Endodermal cell (in vitro differentiated cells): ENCODE measurements around the gene P3H1. TPM values are rescaled to one million over a fixed set of nuclear protein-coding genes. Genes with fewer than 3 reads are reported as not detected.

Experiments used
- DNase-seq: peaks from one replicate; pipeline ENCODE4 v3.0.0-alpha.2; 2017
- H3K27ac ChIP-seq: 2 replicates; pipeline ENCODE4 v1.5.1; 2013; ENCODE audit warnings: mild to moderate bottlenecking, low read depth, low read length, moderate library complexity
- H3K27me3 ChIP-seq: 2 replicates; pipeline ENCODE4 v1.6.1; 2013; ENCODE audit warnings: mild to moderate bottlenecking, low read length, moderate library complexity; ENCODE audit not compliant: insufficient read depth, control insufficient read depth, poor library complexity, severe bottlenecking
- H3K36me3 ChIP-seq: 2 replicates; pipeline ENCODE4 v1.7.0; 2013; ENCODE audit warnings: mild to moderate bottlenecking, low read length, moderate library complexity; ENCODE audit not compliant: control insufficient read depth, insufficient read depth
- H3K4me1 ChIP-seq: one replicate; pipeline ENCODE4 v1.7.0; 2013; ENCODE audit warnings: low read length; ENCODE audit not compliant: control insufficient read depth, insufficient read depth
- H3K4me3 ChIP-seq: 2 replicates; pipeline ENCODE4 v1.5.1; 2013; ENCODE audit warnings: mild to moderate bottlenecking, low read length, moderate library complexity
- H3K9ac ChIP-seq: 2 replicates; pipeline ENCODE4 v1.6.1; 2013; ENCODE audit warnings: mild to moderate bottlenecking, low read length, moderate library complexity; ENCODE audit not compliant: poor library complexity, severe bottlenecking; ENCODE audit errors: extremely low read depth
- H3K9me3 ChIP-seq: 2 replicates; pipeline ENCODE4 v1.6.1; 2013; ENCODE audit warnings: mild to moderate bottlenecking, low read length, moderate library complexity; ENCODE audit not compliant: control insufficient read depth
- H3K27ac Mint-ChIP-seq: 2 replicates; pipeline ENCODE4 v1.8.0; 2020; ENCODE audit warnings: mixed read lengths
- H3K27me3 Mint-ChIP-seq: 2 replicates; pipeline ENCODE4 v1.8.0; 2021; ENCODE audit warnings: mild to moderate bottlenecking, mixed read lengths; ENCODE audit not compliant: insufficient read depth
- H3K36me3 Mint-ChIP-seq: 2 replicates; pipeline ENCODE4 v1.8.0; 2020; ENCODE audit warnings: low read depth, mixed read lengths
- H3K4me1 Mint-ChIP-seq: 2 replicates; pipeline ENCODE4 v1.8.0; 2020; ENCODE audit warnings: mixed read lengths
- H3K4me3 Mint-ChIP-seq: 2 replicates; pipeline ENCODE4 v1.8.0; 2020; ENCODE audit warnings: mild to moderate bottlenecking, moderate library complexity, mixed read lengths
- H3K9me3 Mint-ChIP-seq: 2 replicates; pipeline ENCODE4 v1.8.0; 2020; ENCODE audit warnings: mild to moderate bottlenecking, mixed read lengths
- CTCF ChIP-seq: fragments of 200-600 bp; sonication (generic); conservative IDR thresholded peaks from 2 replicates; pipeline ENCODE4 v1.5.0; 2021; ENCODE audit warnings: antibody characterized with exemption, mild to moderate bottlenecking
- WGBS, 2 experiments: methylation state at CpG; one replicate each; pipeline versions ENCODE4 v1.1.5 to v1.1.7; 2013; ENCODE audit warnings: missing lambda C conversion rate in 2 of 2, mixed read lengths in 1 of 2; ENCODE audit not compliant: insufficient coverage in 1 of 2, insufficient read length in 1 of 2; 5-methylcytosine and 5-hydroxymethylcytosine counted together
- total RNA-seq, 2 donors: library from RNA; stranded (reverse); fragmentation: NEBNext Ultra II Directional in 1 of 2; extraction: Animal tissue kit (Norgen Biotek cat#: 25700) in 1 of 2; gene quantifications; 2 replicates in 1 of 2; 3 replicates in 1 of 2; pipeline ENCODE4 v1.2.1, GENCODE V29; 2021

The P3H1 gene
- total RNA-seq, 2 donors from 2014 or later: 51.7 to 68.3 TPM

- no peak overlapping the region for H3K4me3 ChIP-seq
- 88 to 100% methylated on average over 1 of the region's 1 CpG for WGBS, 2 experiments
- Mint-ChIP-seq H3K9me3 (no peaks in the 10 kb centered on the region), H3K4me3 (no peak overlapping the region), H3K36me3 (peaks cover 66% of the 10 kb centered on the region), H3K27me3 (peaks cover under 1% of the 10 kb centered on the region), H3K27ac (no peak overlapping the region), H3K4me1 (no peaks in the 10 kb centered on the region)
- peaks cover 63% of the 10 kb centered on the region for H3K36me3 ChIP-seq
- H3K9ac ChIP-seq: no peak overlapping the region
- H3K27ac ChIP-seq: no peak overlapping the region
- no peaks in the 10 kb centered on the region for H3K27me3 ChIP-seq
- TF ChIP-seq CTCF: no peak
- H3K9me3 ChIP-seq: no peaks in the 10 kb centered on the region
- no peaks in the 10 kb centered on the region for H3K4me1 ChIP-seq
- no peak for DNase-seq
Measured at GRCh38 chr1:42780176-42780575, 13.3 kb upstream of the P3H1 start.

- no peak for DNase-seq
- TF ChIP-seq CTCF: no peak
- Mint-ChIP-seq H3K4me3 (no peak overlapping the region), H3K4me1 (no peaks in the 10 kb centered on the region), H3K27me3 (no peaks in the 10 kb centered on the region), H3K36me3 (peaks cover 70% of the 10 kb centered on the region), H3K9me3 (no peaks in the 10 kb centered on the region), H3K27ac (no peak overlapping the region)
- Histone ChIP-seq H3K9ac (no peak overlapping the region), H3K27ac (no peak overlapping the region), H3K4me3 (no peak overlapping the region), H3K27me3 (no peaks in the 10 kb centered on the region), H3K9me3 (no peaks in the 10 kb centered on the region), H3K36me3 (peaks cover 67% of the 10 kb centered on the region), H3K4me1 (no peaks in the 10 kb centered on the region)
- 88 to 100% methylated on average over 2 of the region's 2 CpGs for WGBS, 2 experiments
Measured at GRCh38 chr1:42779725-42780124, 12.9 kb upstream of the P3H1 start.

GRCh38 chr1:42777852-42778251 lies 11.0 kb upstream of the P3H1 start:
- H3K4me3 Mint-ChIP-seq: no peak overlapping the region
- H3K27me3 ChIP-seq: no peaks in the 10 kb centered on the region
- peaks cover 79% of the 10 kb centered on the region for H3K36me3 ChIP-seq
- H3K4me1 Mint-ChIP-seq: no peaks in the 10 kb centered on the region
- no peak overlapping the region for H3K9ac ChIP-seq
- H3K27me3 Mint-ChIP-seq: no peaks in the 10 kb centered on the region
- TF ChIP-seq CTCF: peak; percentile 88
- no peak overlapping the region for H3K27ac ChIP-seq
- no peak overlapping the region for H3K27ac Mint-ChIP-seq
- no peaks in the 10 kb centered on the region for H3K9me3 ChIP-seq
- no peaks in the 10 kb centered on the region for H3K4me1 ChIP-seq
- H3K4me3 ChIP-seq: no peak overlapping the region
- no peaks in the 10 kb centered on the region for H3K9me3 Mint-ChIP-seq
- peaks cover 79% of the 10 kb centered on the region for H3K36me3 Mint-ChIP-seq
- peak; percentile 83 for DNase-seq
